C4-2B (cell line): ENCODE data around the gene LARGE1.

Source experiments
- H3K27ac ChIP-seq: fragments of 450-650 bp; 2 replicates; pipeline ENCODE4 v1.5.1; 2017
- ZFX ChIP-seq: fragments of 450-650 bp; IDR thresholded peaks from 2 replicates; pipeline ENCODE4 v1.6.1; 2017
- TF ChIP-seq, protein P1 (sequence below): fragments of 450-650 bp; conservative IDR thresholded peaks from 2 replicates; pipeline ENCODE4 v1.5.1; 2017; ENCODE audit warnings: mild to moderate bottlenecking

The LARGE1 gene

DNA sequence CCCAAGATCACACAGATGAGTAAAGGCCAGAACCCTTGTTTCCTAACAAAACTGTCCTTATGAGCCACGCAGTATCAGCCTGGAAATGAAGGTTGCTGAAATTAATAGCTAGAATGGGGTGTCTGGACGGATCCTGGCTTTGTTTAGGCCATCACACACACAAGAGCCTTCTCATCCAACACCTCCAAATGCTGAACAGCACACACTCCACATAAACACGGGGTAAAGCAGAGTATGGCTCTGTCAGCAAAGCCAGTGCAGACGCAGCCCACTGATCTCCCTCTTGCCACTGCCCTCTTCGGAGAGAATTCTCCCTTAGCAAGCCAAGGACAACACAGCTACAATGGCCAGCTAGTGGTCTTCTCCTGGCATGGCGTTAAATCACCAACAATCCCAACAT, 469.5 kb downstream of the LARGE1 start:
- no peak overlapping the region for H3K27ac ChIP-seq
- TF ChIP-seq, protein P1, sequence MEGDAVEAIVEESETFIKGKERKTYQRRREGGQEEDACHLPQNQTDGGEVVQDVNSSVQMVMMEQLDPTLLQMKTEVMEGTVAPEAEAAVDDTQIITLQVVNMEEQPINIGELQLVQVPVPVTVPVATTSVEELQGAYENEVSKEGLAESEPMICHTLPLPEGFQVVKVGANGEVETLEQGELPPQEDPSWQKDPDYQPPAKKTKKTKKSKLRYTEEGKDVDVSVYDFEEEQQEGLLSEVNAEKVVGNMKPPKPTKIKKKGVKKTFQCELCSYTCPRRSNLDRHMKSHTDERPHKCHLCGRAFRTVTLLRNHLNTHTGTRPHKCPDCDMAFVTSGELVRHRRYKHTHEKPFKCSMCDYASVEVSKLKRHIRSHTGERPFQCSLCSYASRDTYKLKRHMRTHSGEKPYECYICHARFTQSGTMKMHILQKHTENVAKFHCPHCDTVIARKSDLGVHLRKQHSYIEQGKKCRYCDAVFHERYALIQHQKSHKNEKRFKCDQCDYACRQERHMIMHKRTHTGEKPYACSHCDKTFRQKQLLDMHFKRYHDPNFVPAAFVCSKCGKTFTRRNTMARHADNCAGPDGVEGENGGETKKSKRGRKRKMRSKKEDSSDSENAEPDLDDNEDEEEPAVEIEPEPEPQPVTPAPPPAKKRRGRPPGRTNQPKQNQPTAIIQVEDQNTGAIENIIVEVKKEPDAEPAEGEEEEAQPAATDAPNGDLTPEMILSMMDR: no peak
- TF ChIP-seq ZFX: no peak

DNA sequence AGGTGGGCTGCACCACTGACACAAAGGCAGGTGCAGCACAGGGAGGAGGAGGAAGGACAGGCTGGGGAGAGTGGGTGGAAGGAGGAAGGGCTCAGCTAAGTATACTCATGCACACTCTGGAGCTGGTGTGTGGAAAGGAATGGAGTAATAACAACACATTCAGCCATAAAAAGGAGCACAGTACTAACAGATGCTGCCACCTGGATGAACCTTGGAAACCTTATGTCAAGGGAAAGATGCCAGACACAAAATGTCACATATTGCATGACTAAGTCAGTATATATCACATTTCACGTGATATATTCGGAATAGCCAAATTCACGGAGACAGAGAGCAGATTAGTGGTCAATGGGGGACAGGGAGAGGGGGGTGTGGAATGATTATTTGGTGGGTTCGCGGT, 472.5 kb downstream of the LARGE1 start:
- TF ChIP-seq, protein P1: no peak
- no peak for TF ChIP-seq ZFX
- no peak overlapping the region for H3K27ac ChIP-seq

DNA sequence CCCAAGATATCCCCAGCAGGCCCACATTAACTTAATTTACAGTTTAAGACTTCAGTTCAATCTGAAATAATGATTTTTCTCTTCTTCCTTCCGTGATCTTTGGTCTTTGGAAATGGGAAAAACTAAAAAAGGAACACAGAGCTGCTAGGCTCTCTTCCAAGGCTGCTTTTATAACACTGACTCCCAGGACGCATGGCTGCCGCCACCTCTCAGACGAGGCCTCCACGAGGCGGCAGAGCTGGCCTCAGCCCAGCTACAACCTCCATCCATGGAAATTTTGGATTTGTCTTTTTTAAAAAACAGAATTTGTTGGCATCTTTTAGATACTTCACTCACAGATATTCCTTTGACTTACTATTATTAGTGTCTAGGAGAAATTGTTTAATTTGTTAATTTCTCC, 476.6 kb downstream of the LARGE1 start:
- no peak overlapping the region for H3K27ac ChIP-seq
- no peak for TF ChIP-seq ZFX
- TF ChIP-seq, protein P1: no peak

DNA sequence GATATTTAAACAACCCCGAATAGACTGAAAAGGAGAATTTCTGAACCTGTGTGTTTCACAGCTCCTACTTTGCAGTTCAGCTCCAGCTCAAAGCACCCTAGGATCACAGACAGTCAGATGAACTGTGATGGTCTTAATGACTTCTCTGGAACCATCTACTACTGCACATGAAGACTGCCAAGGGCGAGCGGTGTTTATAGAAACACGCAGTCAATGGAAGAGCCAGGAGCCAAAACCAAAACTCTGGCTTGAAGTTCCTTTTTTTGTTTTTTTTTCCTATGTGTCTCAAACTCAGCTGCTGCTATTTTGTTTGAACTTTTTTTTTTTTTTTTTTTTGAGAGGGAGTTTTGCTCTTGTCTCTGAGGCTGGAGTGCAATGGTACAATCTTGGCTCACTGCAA, 479.5 kb downstream of the LARGE1 start:
- TF ChIP-seq, protein P1: no peak
- no peak for TF ChIP-seq ZFX
- H3K27ac ChIP-seq: no peak overlapping the region

DNA sequence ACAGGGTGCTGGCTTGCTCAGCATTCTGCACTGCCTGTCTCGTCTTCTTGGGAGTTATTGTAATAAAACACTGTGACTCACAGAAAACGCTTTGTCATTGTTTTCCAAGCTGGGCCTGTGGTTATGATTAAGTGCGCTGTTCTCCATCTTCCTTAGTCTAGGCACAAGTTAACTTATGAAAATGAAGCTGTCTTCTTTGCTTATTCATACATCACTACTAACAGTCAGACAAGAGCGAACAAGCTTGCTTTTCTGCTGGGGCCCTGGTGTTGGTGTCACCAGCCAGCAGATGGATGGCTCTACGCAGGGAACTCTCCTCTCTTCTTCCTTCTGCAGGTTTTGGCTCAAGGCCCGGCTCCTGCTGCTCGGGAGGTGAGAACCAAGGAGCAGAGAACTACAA, 482.0 kb downstream of the LARGE1 start:
- TF ChIP-seq, protein P1: no peak
- no peak for TF ChIP-seq ZFX
- H3K27ac ChIP-seq: no peak overlapping the region

DNA sequence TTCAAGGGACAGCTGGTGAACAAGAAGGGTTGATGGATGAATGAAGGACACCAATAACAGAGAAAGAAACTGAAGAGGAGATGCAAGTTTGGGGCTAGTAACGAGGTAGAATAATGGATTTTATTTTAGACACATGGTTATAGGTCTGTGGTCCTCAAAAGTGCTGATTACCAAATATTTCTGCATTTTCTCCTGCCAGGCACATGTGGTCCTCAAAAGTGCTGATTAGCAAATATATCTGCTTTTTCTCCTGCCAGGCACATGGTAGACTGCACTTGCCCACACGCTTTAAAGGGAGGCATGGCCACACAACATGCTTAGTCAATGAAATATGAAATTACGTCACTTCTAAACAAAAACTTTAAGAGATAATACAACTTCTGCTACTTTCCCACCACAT, 489.0 kb downstream of the LARGE1 start:
- TF ChIP-seq, protein P1: no peak
- no peak for TF ChIP-seq ZFX
- H3K27ac ChIP-seq: no peak overlapping the region

DNA sequence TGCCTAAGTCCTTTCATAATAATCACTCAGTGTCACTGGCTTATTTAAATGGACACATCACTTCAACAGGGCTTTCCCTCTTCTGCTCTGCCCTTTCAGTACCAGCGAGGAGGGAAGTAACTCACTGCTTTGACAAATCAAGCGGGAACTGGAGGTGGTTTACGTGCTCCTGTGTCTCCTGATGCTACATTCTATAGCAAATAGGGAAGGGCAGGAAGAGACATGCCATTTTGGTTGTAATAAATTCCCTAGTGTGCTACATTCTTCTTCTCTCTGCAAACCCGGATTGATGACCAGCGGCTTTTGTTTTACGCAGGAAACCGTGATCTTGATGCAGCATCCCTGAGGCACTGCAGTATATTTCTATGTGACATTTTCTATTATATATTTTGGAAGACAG, 491.0 kb downstream of the LARGE1 start:
- TF ChIP-seq, protein P1: no peak
- no peak for TF ChIP-seq ZFX
- no peak overlapping the region for H3K27ac ChIP-seq
